Forelimb muscle (tissue), 1 donor: ENCODE measurements around the gene SELENOS. TPM values are rescaled to one million over a fixed set of nuclear protein-coding genes. Genes with fewer than 3 reads are reported as not detected.

ENCODE experiments used
- DNase-seq: peaks from one replicate; pipeline ENCODE4 v3.0.0-alpha.2; 2013; ENCODE audit warnings: low read depth
- polyA plus RNA-seq: library from polyadenylated mRNA; unstranded; fragments of 120-200 nt; gene quantifications from one replicate; pipeline ENCODE4 v1.2.1, GENCODE V29; 2013; ENCODE audit not compliant: insufficient read length

Gene SELENOS
- polyA plus RNA-seq, 1 donor: 35.9 TPM

GRCh38 chr15:101276501-101277037 lies 716 bp downstream of the SELENOS start:
- DNase-seq: no peak

- DNase-seq: no peak
Observed at GRCh38 chr15:101275018-101275417, 2.3 kb downstream of the SELENOS start.

GRCh38 chr15:101273534-101273933 lies 3.8 kb downstream of the SELENOS start:
- no peak for DNase-seq

GRCh38 chr15:101272584-101272983 lies 4.7 kb downstream of the SELENOS start:
- DNase-seq: no peak

GRCh38 chr15:101269479-101270223 lies 7.6 kb downstream of the SELENOS start:
- DNase-seq: no peak

- DNase-seq: no peak
Observed at GRCh38 chr15:101267320-101268104, 9.8 kb downstream of the SELENOS start.

GRCh38 chr15:101266787-101267186 lies 10.5 kb downstream of the SELENOS start:
- no peak for DNase-seq

GRCh38 chr15:101266034-101266433 lies 11.3 kb downstream of the SELENOS start:
- DNase-seq: no peak

GRCh38 chr15:101264911-101265641 lies 12.2 kb downstream of the SELENOS start:
- no peak for DNase-seq

GRCh38 chr15:101264011-101264410 lies 13.3 kb downstream of the SELENOS start:
- DNase-seq: no peak

GRCh38 chr15:101262551-101262950 lies 14.7 kb downstream of the SELENOS start:
- DNase-seq: no peak

- peak; percentile 66 for DNase-seq
Observed at GRCh38 chr15:101258238-101259144, 18.8 kb downstream of the SELENOS start.

- no peak for DNase-seq
Observed at GRCh38 chr15:101256757-101257156, 20.5 kb downstream of the SELENOS start.

GRCh38 chr15:101255615-101256241 lies 21.6 kb downstream of the SELENOS start:
- no peak for DNase-seq

GRCh38 chr15:101255051-101255395 lies 22.3 kb downstream of the SELENOS start:
- no peak for DNase-seq

GRCh38 chr15:101254157-101255050 lies 22.9 kb downstream of the SELENOS start:
- no peak for DNase-seq

GRCh38 chr15:101252836-101253235 lies 24.4 kb downstream of the SELENOS start:
- DNase-seq: no peak

- DNase-seq: peak; percentile 72
Observed at GRCh38 chr15:101251830-101252820, 25.2 kb downstream of the SELENOS start, which contains the start of gene CHSY1. TSS of gene CHSY1 (minus strand) at chr15:101252048. CDS start at chr15:101251456, 592 bp downstream.
